GM19025 (cell line): ENCODE data around the gene MORN3.
A peak's percentile ranks its signal among the peaks of the same experiment; 100 is the strongest.
"Not testable (repeated sequence)": the region's sequence is repeated elsewhere in the genome, so short reads cannot be mapped to it uniquely, and the experiment has no call there.

Source experiments
- ATAC-seq: cut with Tn5 transposase; IDR thresholded peaks from one replicate; pipeline ENCODE4 v1.9.1; 2021; ENCODE audit warnings: mild to moderate bottlenecking, low read depth, moderate library complexity; ENCODE audit not compliant: unreplicated experiment

Gene MORN3

GRCh38 chr12:121669521-121669900, at the start of gene MORN3:
Gene MORN3, minus strand, starts transcription at chr12:121669654. Its CDS starts 171 bp downstream, at chr12:121669483.
- ATAC-seq = no peak

GRCh38 chr12:121718653-121719239, 49.3 kb upstream of the MORN3 start:
- no peak for ATAC-seq

GRCh38 chr12:121717041-121717699, 47.7 kb upstream of the MORN3 start:
- ATAC-seq = no peak

- ATAC-seq = no peak
These were observed 46.5 kb upstream of the MORN3 start for GRCh38 chr12:121715862-121716435.

GRCh38 chr12:121715055-121715454, 45.6 kb upstream of the MORN3 start:
- not testable (repeated sequence) for ATAC-seq

- ATAC-seq = no peak
These were observed 44.3 kb upstream of the MORN3 start for GRCh38 chr12:121713793-121714192.

- no peak for ATAC-seq
These were observed 43.9 kb upstream of the MORN3 start for GRCh38 chr12:121713257-121713777.

GRCh38 chr12:121712461-121713256, 43.2 kb upstream of the MORN3 start, which contains the start of gene TMEM120B:
Gene TMEM120B, plus strand, starts transcription at chr12:121712752. Its CDS starts 144 bp downstream, at chr12:121712896.
- ATAC-seq = peak; percentile 83

GRCh38 chr12:121712190-121712460, 42.7 kb upstream of the MORN3 start:
- peak; percentile 33 for ATAC-seq

- no peak for ATAC-seq
These were observed 42.1 kb upstream of the MORN3 start for GRCh38 chr12:121711361-121712189.

- ATAC-seq = no peak
These were observed 40.1 kb upstream of the MORN3 start for GRCh38 chr12:121709478-121709961.

- not testable (repeated sequence) for ATAC-seq
These were observed 39.6 kb upstream of the MORN3 start for GRCh38 chr12:121709064-121709424.

- ATAC-seq = no peak
These were observed 39.0 kb upstream of the MORN3 start for GRCh38 chr12:121708313-121709063.

GRCh38 chr12:121705514-121705913, 36.1 kb upstream of the MORN3 start:
- ATAC-seq = no peak

GRCh38 chr12:121702944-121703343, 33.5 kb upstream of the MORN3 start:
- no peak for ATAC-seq

GRCh38 chr12:121701667-121702277, 32.3 kb upstream of the MORN3 start:
- no peak for ATAC-seq

GRCh38 chr12:121697861-121698260, 28.4 kb upstream of the MORN3 start:
- ATAC-seq = not testable (repeated sequence)

- no peak for ATAC-seq
These were observed 27.7 kb upstream of the MORN3 start for GRCh38 chr12:121697093-121697698.
